Cardiac septum (tissue), 1 donor: Measurements from ENCODE around the gene TMEM44. TPM values are rescaled to one million over a fixed set of nuclear protein-coding genes. Genes with fewer than 3 reads are reported as not detected.
A peak's percentile ranks its signal among the peaks of the same experiment; 100 is the strongest.

Source experiments
- DNase-seq: peaks from one replicate; pipeline ENCODE4 v3.0.0-alpha.2; 2020; ENCODE audit warnings: low spot score
- intact Hi-C: fragments of 100-400 bp; cut with DNase I; formaldehyde crosslinking; loops from one replicate; pipeline ENCODE4 v1.14.0; 2022
- long read RNA-seq: library from polyadenylated mRNA; unstranded; transcript quantifications from one replicate; pipeline ENCODE4 v2.0.0, GENCODE V29; 2021
- total RNA-seq: library from RNA; stranded (reverse); fragmentation: NEBNext Ultra II Directional; extraction: Animal tissue kit (Norgen Biotek cat#: 25700); gene quantifications from one replicate; pipeline ENCODE4 v1.2.1, GENCODE V29; 2021
- donor health status: DM: no; HTN: no; CAD: no.

Gene TMEM44, protein sequence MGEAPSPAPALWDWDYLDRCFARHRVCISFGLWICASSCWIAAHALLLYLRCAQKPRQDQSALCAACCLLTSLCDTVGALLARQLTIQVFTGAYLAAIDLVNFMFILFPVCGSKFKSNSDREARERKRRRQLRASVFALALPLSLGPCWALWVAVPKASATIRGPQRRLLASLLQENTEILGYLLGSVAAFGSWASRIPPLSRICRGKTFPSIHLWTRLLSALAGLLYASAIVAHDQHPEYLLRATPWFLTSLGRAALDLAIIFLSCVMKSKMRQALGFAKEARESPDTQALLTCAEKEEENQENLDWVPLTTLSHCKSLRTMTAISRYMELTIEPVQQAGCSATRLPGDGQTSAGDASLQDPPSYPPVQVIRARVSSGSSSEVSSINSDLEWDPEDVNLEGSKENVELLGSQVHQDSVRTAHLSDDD
- total RNA-seq: 5.7 TPM
- long read RNA-seq, partial matches to known transcripts: 2 of 21 reads
- long read RNA-seq, other reads (novel, unspliced or antisense): 13 of 21 reads

GRCh38 chr3:194633349-194634004 is at the start of gene TMEM44:
Gene TMEM44 (minus strand): TSS chr3:194633419. CDS start chr3:194633215, 204 bp downstream.
- DNase-seq: peak; percentile 90
- intact Hi-C loops: no loop called here

GRCh38 chr3:194682694-194683310 is 49.6 kb upstream of the TMEM44 start:
- DNase-seq: peak; percentile 82
- intact Hi-C loops: loop anchor here (2.0 to 5.0 kb wide), 3 partner anchors 424 to 839 kb away; no protein-coding TSS in a partner anchor

DNA sequence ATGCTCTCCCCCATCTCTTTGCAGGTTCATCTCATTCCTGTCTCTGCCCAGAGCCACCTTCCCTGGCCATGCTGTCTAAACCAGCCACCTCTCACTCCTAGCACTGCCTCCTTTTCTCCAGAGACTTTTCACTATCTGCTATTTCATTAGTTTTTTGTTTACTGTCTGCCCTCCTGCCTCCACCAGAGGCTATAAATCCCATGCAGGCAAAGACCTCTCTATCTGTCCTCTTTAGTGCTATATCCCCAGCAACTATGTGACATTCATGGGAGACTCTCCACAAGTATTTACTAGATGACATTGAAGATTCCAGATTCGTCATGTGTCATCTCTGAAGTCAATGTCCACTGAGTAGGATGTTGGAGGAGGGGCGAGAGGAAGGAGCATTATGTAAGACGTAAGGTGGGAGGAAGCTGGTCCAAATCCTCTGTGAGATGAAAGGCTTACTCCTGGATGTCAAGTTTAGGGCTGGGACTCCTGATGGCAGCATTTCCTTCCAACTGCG is 49.0 kb upstream of the TMEM44 start:
- DNase-seq: no peak
- intact Hi-C loops: loop anchor here (2.0 to 5.0 kb wide), 3 partner anchors 425 to 840 kb away; no protein-coding TSS in a partner anchor

- DNase-seq: no peak
- intact Hi-C loops: loop anchor here (5.0 kb wide), 1 partner anchor 841 kb away; no protein-coding TSS in a partner anchor
Measured at GRCh38 chr3:194680888-194681615, 47.8 kb upstream of the TMEM44 start.

- intact Hi-C loops: no loop called here
- DNase-seq: no peak
Measured at GRCh38 chr3:194676471-194676870, 43.3 kb upstream of the TMEM44 start.

GRCh38 chr3:194675680-194676079 is 42.5 kb upstream of the TMEM44 start:
- intact Hi-C loops: no loop called here
- no peak for DNase-seq

- intact Hi-C loops: no loop called here
- no peak for DNase-seq
Measured at GRCh38 chr3:194675081-194675640, 41.9 kb upstream of the TMEM44 start.

DNA sequence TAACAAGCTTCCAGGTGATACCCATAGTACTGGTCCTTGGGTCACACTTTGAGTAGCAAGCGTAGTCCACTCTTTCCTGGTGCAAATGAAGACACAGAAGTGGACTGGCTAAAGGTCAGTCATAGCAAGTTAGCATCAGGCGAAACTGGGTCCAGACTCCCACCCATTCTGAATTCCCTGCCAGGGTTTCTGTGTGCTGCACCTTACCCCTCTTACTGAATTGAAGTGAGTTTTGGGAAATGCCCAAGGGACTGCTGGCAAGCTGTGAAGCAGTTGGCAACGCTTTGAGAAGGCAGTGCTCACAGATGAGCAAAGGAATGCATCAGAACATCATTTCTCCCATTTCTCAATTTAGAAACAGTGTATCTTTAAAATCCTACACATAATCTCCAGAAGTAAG is 40.5 kb upstream of the TMEM44 start:
- intact Hi-C loops: loop anchor here (2.0 to 5.0 kb wide), 2 partner anchors 91 to 585 kb away; no protein-coding TSS in a partner anchor
- DNase-seq: no peak

DNA sequence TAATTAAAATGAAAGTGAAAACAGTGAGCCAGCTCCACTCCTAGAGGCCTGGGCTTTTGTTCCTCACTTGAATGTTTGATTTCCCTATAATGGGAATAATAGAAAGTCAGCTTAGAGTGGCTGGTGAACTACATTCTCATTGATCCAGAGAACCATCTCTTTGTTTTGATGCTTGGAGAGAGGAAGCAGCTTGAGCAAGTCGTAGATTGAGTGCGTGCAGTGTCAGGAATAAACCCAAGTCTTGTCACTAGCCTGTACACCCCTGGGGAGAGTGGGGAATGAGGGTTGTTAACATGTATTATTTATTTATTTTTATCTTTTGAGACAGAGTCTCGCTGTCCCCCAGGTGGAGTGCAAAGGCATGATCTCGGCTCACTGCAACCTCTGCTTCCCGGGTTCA is 39.7 kb upstream of the TMEM44 start:
- no peak for DNase-seq
- intact Hi-C loops: loop anchor here (2.0 to 5.0 kb wide), 2 partner anchors 91 to 586 kb away; no protein-coding TSS in a partner anchor

DNA sequence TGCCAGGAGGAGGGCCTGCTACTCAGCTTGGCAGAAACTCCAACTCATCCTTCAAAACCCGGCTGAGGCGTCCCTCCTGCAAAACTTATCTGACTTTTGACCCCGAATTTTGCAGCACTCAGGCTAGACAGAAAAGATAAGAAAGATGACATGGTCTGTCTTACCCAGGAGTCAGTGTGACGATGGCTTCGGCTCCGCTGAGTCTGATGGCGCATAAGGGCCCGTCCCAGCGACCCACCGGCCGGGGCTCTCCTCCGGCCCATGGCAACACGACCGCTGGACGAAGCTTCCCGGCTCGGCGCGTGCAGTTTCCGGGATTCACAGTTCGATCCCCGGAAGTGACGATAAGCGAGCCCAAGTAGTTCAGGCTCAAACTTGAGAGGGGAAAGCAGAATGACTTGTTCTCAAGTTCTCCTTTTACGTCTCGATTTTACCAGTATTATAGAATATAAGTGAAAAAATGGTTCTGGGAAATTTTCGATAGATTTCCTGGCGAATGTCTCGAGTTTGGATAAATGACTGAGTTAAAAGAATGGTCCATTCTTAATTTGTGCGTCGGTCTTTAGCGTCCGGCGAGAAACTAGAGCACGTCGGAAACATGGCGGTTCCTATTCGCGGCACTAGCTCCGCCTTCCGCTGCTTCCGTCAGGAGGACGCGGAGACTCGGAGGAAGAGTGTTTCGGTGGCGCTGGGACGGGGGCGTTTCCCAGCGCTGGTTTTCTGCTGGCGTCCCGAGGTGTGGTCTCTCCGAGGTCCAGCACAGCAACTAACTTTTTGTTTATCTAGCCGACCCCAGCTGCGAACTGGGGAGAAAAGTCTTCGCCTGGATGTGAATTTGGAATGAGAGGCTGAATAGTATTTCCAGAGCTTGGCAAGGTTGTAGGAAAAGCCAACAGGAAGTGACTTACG is 38.9 kb upstream of the TMEM44 start, which contains the start of gene LSG1:
Gene LSG1, minus strand, starts transcription at position 292 of the 909 bp plus-strand sequence. Its CDS starts 29 bp downstream, at position 263.
- DNase-seq: peak; percentile 95
- intact Hi-C loops: loop anchor here (2.0 to 5.0 kb wide), 2 partner anchors 90 to 587 kb away; no protein-coding TSS in a partner anchor

- DNase-seq: no peak
- intact Hi-C loops: loop anchor here (5.0 kb wide), 1 partner anchor 89 kb away; no protein-coding TSS in a partner anchor
Measured at GRCh38 chr3:194671511-194671899, 38.3 kb upstream of the TMEM44 start.

- DNase-seq: no peak
- intact Hi-C loops: no loop called here
Measured at GRCh38 chr3:194667363-194667762, 34.1 kb upstream of the TMEM44 start.

DNA sequence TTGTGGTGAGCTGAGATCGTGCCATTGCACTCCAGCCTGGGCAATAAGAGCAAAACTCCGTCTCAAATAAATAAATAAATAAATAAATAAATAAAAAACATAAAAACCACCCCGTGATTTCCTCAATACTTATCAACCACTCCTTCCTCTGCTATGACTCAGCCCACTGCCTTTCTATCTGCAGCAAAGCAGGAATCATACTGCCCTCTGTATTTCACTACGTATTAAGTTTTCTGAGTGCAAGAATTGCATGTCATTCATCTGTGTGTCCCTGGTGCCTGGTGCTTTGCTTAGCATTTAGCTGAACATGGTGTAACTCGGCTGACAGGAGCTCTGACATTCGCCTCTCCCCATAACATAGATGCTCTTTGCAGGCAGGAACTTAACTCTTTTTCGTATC is 31.6 kb upstream of the TMEM44 start:
- no peak for DNase-seq
- intact Hi-C loops: no loop called here

DNA sequence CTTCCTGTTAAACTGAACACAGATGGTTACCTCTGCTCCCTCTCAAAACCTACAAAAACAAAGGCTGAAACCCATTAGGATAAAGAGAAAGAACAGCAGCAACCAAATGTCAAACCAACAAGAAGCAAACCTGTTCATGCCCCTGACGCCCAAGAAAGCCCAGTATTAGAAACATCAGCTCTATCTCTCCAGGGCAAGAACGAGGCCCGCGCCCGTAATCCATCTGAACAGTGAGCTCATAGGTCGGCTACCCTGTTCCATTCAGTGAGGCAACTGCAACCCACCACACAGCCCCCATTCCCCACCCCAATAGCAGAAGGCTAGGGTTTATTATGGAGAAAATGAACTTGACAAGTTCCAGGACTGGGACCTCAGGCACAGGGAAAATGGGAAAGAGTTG is 28.7 kb upstream of the TMEM44 start:
- no peak for DNase-seq
- intact Hi-C loops: no loop called here

DNA sequence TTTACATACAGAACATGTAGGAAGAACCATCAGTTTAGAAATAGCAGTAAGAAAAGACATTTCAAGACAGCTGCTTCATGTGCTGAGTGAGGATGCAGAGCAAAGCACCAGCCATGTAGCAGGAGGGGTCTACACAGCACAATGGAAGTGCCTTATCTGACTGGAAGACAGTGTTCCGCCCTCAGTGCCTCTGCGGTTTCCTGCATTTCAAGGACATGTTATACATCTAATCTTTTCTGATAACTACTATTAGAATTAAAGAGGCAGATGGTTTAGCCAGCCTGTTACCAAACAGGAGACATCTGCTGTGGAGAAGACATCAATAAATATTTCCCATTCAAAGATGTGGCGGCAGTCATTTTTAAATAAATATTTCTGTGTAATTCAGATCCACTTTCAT is 28.2 kb upstream of the TMEM44 start:
- DNase-seq: no peak
- intact Hi-C loops: no loop called here

GRCh38 chr3:194659778-194660177 is 26.6 kb upstream of the TMEM44 start:
- intact Hi-C loops: no loop called here
- no peak for DNase-seq

- intact Hi-C loops: no loop called here
- DNase-seq: no peak
Measured at GRCh38 chr3:194658477-194659242, 25.4 kb upstream of the TMEM44 start.
